HG02885 (cell line): ENCODE measurements around the gene FARS2.
"Not testable (repeated sequence)": the region's sequence is repeated elsewhere in the genome, so short reads cannot be mapped to it uniquely, and the experiment has no call there.

Experiments used
- ATAC-seq: cut with Tn5 transposase; IDR thresholded peaks from one replicate; pipeline ENCODE4 v1.9.1; 2021; ENCODE audit warnings: mild to moderate bottlenecking; ENCODE audit not compliant: unreplicated experiment, poor library complexity

The FARS2 gene

GRCh38 chr6:5699064-5699463, 437.8 kb downstream of the FARS2 start:
- not testable (repeated sequence) for ATAC-seq

- no peak for ATAC-seq
Measured at GRCh38 chr6:5701174-5701573, 439.9 kb downstream of the FARS2 start.

GRCh38 chr6:5704708-5705107, 443.4 kb downstream of the FARS2 start:
- ATAC-seq, result no peak

GRCh38 chr6:5705252-5705651, 443.9 kb downstream of the FARS2 start:
- ATAC-seq, result no peak

- ATAC-seq, result no peak
Measured at GRCh38 chr6:5706124-5707033, 445.1 kb downstream of the FARS2 start.

DNA sequence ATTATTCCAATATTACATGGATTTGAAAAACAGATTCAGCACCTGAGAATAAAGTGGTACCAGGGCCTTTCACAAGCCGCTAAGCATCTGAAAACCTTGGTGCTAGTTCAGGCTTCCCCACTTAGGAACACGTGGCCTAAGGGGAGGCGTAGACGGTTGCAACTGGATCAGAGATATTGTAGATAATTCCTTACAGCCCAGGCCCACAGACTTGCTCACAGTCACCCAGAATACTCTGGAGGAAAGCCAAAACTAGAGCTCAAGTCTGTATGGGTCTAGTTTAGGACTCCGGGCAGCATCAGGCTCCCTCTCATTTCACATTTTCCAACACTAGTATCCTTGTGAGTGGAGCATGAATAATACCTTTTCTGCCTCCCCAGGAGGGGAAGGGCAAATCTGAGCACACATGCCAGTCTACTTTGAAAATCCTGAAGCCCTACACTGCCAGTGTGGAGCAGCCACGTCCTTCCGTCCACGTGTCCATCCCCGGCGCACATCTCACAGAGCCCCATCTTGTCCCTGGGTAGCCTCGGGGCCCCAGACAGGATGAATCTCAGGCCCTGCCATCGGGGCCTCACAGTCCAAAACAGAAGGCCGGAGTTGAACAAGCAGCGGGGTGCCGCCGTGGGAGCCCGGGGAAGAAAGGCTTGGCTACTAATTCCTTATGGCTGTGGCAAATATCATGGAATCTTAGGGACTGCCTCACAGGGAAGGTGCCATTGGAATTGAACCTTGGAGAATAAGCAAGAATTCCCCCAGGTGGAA, 446.1 kb downstream of the FARS2 start:
- ATAC-seq, result no peak

GRCh38 chr6:5710516-5710915, 449.2 kb downstream of the FARS2 start:
- ATAC-seq, result no peak

GRCh38 chr6:5710936-5711335, 449.6 kb downstream of the FARS2 start:
- no peak for ATAC-seq

DNA sequence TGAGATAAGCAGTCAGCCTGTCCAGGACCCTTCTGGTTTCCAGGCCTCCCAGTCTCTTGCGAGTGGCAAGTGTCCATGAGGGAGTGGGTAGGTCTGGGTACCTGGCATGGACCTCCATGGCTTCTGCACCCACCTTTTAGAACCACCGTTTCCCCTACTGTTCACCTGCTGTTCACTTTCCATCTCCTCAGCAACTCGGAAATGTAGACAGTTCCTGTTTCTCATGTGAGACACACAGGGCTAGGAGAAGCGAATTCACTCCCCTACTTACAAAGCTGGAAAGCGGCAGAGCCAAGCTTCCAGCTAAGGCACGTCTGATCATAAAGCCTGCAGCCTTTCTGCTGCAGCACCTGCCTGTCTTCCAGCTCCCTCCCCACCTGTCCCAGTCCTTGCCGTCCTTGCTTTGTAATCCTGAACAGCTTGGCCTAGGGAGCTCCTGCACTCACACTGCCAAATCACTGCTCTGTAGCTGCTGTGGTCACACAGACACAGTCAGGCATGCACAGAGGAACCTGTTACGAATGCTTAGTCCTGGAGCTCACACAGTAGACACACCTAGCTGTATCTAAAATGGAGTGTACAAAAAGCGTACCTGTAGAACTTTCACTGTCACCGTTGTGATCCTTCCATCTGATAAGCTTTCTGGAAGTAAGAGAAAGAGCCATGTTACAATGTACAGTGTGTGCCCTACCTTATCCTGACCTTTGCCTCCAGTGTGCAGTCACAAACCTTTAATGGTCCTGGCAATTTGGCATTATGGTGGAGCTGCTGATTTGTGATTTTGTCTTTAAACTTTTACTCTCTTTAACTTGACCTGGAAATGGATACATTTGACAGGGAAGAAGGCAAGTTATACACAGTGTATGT, 451.3 kb downstream of the FARS2 start:
- ATAC-seq, result no peak

DNA sequence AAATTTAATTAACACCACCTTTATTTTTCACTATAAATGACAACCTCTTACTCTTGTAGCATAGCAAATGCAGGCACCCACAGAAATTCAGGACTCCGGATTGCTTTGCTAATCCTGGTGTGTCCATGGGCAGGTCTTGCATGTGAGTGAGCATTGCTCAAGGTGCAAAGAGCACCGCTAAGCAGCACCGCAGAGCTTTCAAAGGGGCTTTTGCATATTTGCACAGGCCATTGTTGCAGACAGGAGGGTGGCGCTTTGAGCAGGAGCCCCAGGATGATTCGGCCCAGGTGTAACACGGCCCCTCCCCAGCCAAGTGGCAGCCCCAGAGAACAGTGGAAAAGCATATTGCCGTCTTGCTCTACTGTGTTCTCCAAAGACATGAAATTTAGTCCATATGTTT, 452.2 kb downstream of the FARS2 start:
- ATAC-seq, result no peak

DNA sequence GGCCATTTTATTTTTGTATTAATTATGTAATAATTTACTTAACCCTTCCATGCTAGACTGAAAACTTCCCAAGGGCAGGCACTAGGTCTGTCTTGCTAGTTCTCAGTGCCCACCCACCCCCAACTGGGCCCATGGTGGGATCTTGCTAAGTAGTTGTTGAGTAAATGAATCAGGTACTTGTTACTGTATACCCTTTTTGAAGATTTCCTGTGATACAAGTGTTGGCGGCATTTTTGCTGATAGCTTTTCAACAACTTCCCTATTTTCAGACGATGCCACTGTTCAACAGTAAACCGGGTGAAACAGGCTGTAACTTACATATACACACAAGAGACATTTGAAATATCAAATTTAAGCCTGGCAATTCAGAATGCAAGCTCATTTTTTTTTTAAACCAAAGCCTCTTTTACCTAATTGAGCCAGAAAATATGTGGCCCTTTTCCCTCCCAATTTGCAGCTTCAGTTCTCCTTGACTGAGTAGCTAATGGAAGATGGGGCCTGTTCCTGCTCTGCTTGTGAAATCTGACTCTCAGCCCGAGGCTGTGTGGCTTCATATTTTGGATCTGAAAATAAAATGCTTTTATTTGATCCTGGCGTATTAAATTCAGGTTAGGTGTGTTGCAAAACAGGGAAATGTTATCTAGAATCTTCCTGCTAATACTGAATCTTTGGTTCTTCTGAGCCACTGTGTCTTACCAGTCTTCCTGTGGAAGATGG, 457.1 kb downstream of the FARS2 start:
- no peak for ATAC-seq

DNA sequence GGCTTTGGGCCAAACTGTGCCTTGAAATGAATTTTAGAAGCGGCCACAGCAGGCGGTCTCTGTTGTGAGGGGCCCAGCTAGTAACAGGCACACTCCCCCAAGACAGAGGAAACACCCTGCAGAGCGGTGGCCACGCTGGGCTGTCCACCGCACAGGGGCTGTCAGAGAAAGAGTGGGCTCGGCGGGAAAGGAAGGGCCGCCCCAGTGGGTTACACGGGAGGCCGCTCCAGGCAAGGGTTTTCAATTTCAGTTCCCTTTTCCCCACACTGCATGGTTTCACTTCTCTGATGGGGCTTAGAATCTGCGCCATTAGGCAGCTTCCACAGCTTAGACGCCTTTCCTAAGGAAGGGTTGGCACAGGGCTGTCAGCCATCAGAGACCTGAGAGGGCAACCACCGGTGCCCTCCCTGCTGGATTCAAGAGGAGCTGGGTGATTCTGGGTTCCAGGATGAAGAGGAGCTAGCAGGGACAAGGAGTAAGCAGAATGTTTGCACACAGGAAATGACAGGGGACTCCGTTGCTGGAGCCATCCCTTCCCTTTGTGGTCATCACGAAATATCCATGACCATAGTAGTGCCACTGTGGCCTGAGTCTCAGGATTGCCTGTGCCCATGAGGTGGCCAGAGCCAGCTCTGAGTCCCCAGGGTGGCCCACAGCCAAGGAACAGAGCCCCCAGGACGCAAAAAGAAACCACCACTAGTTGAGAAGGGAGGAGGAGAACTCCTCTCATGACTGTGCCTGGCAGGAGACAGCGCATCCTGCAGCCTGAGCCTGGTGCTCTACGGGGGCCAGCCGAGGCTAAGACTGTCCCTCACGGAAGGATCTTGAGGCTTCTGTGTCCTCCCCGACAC, 462.8 kb downstream of the FARS2 start:
- peak; percentile 94 for ATAC-seq

DNA sequence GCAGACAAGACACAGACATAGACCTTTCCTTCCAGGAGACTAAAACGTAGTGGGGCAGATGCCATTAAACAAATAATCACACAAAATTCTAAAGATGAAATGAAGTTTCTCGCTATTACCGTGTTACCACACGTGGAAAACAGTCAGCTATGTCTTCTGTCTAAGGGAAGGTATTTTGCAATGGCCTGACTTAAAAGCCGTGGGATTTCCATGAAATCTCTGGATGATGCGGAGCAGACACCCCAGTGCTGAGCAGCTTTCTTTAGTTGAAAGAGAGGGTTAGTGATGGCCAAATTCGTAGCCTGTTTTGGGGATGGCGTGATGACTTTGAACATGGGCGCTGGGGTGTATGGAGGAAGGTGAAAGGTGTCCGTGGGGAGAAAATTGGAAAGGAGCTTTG, 463.6 kb downstream of the FARS2 start:
- no peak for ATAC-seq

DNA sequence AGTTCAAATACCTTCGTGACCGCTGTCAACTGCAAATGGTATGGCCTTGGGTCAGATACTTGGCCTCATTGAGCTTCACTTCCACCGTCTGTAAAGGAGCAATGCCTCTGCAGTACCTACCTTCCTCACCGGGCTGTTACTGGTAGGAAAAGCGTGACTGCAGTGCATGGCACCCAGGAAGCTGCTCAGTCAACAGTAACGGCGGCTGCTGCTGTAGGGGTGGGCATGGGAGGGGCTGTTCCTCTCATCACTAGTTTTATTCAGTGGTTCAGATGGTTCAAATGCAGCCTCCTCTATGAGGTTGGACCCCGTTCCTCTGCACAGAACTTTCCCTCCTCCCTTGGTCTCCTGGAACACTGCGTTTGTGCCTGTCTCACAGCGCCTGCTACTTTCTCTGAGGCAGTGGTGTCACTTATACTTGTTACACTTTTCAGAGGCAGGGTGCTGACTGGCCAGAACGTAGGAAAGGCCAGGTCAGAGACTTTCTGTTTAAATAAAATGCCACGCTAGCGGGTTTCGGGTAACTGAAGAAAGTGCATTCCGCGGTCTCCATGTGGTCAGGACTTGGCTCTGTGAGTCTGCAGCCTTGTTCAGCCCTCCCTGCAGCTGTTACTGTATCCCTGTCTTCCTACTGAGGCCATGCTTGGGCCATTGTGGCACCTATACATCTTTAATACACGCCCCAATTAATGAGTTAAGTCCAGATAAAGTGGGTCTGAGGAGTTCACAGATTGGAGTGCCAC, 465.8 kb downstream of the FARS2 start:
- ATAC-seq, result no peak

- no peak for ATAC-seq
Measured at GRCh38 chr6:5728351-5729079, 467.2 kb downstream of the FARS2 start.

GRCh38 chr6:5729080-5729434, 467.7 kb downstream of the FARS2 start:
- no peak for ATAC-seq

- ATAC-seq, result no peak
Measured at GRCh38 chr6:5729813-5730517, 468.7 kb downstream of the FARS2 start.
